Right cardiac atrium (tissue), 5 donors: ENCODE measurements around the gene VPS11. TPM values are rescaled to one million over a fixed set of nuclear protein-coding genes. Genes with fewer than 3 reads are reported as not detected.

Experiments used
- ATAC-seq, 2 donors: fragments of 200-7000 bp; cut with Tn5 transposase; one replicate each; pipeline versions ENCODE4 v1.8.0 to v1.9.1; 2020; ENCODE audit warnings: moderate library complexity in 2 of 2, mild to moderate bottlenecking in 1 of 2
- DNase-seq, 3 donors: peaks; one replicate each; pipeline ENCODE4 v3.0.0-alpha.2; 2020
- H3K27ac ChIP-seq: one replicate; pipeline ENCODE4 v1.5.1; 2013; ENCODE audit warnings: mild to moderate bottlenecking, low read length, control low read depth, moderate library complexity
- H3K27me3 ChIP-seq: one replicate; pipeline ENCODE4 v1.6.1; 2013; ENCODE audit not compliant: control insufficient read depth, insufficient read depth
- H3K4me1 ChIP-seq: one replicate; pipeline ENCODE4 v1.6.1; 2013; ENCODE audit warnings: low read length; ENCODE audit not compliant: control insufficient read depth, insufficient read depth
- H3K4me3 ChIP-seq: one replicate; pipeline ENCODE4 v1.5.1; 2013; ENCODE audit warnings: low read length, control low read depth
- H3K9me3 ChIP-seq: one replicate; pipeline ENCODE4 v1.6.1; 2013; ENCODE audit warnings: low read length; ENCODE audit not compliant: control insufficient read depth
- WGBS: extraction: QIAGEN DNeasy Blood & Tissue Kit; methylation state at CpG from one replicate; pipeline ENCODE4 v1.1.7; 2013; 5-methylcytosine and 5-hydroxymethylcytosine counted together
- intact Hi-C, 4 donors: fragments of 100-400 bp; cut with DNase I; formaldehyde crosslinking; loops; one replicate each; pipeline versions ENCODE4 v1.11.0 to v1.14.0; 2022 to 2023
- long read RNA-seq, 4 donors: library from polyadenylated mRNA; unstranded; transcript quantifications; one replicate each; pipeline ENCODE4 v2.0.0, GENCODE V29; 2020 to 2021
- polyA plus RNA-seq: library from polyadenylated mRNA; stranded (reverse); fragments of 200-250 nt; gene quantifications from one replicate; pipeline ENCODE4 v1.2.3, GENCODE V29; 2013
- total RNA-seq, 4 donors: library from RNA; stranded (reverse); fragmentation: NEBNext Ultra II Directional; extraction: Animal tissue kit (Norgen Biotek cat#: 25700); gene quantifications; one replicate each; pipeline ENCODE4 v1.2.1, GENCODE V29; 2021
- donor health status: healthy with polysubstance abuse.
- donor health status: DM: no; HTN: yes; CAD: no.
- donor health status: DM: no; HTN: no; CAD: no.
- donor health status: DM: no; HTN: yes; CAD: no; lungs with severe emphysema.
- donor health status: DM: yes; HTN: yes; CAD: no.

VPS11 gene
- total RNA-seq, result 10 to 100 TPM; 20.4 to 23.7 (median 21.5) TPM
- polyA plus RNA-seq, result 23.5 TPM
- long read RNA-seq, donor 1, transcript VPS11-208 (16 exons, 3,313 nt), result major isoform, 26 of 51 reads
- long read RNA-seq, donor 1, partial matches to known transcripts, result 17 of 51 reads
- long read RNA-seq, donor 1, other reads (novel, unspliced or antisense), result 8 of 51 reads
- long read RNA-seq, donor 2, transcript VPS11-208 (16 exons, 3,313 nt), result major isoform, 24 of 33 reads
- long read RNA-seq, donor 2, partial matches to known transcripts, result 3 of 33 reads
- long read RNA-seq, donor 2, other reads (novel, unspliced or antisense), result 6 of 33 reads
- long read RNA-seq, donor 3, transcript VPS11-208 (16 exons, 3,313 nt), result major isoform, 86 of 148 reads
- long read RNA-seq, donor 3, partial matches to known transcripts, result 40 of 148 reads
- long read RNA-seq, donor 3, other reads (novel, unspliced or antisense), result 22 of 148 reads
- long read RNA-seq, donor 4, transcript VPS11-208 (16 exons, 3,313 nt), result major isoform, 23 of 30 reads
- long read RNA-seq, donor 4, partial matches to known transcripts, result 4 of 30 reads
- long read RNA-seq, donor 4, other reads (novel, unspliced or antisense), result 3 of 30 reads

GRCh38 chr11:119067371-119068222 is at the start of gene VPS11:
Gene VPS11, plus strand, starts transcription at chr11:119067818. Its CDS starts 6 bp downstream, at chr11:119067824.
- no peaks in the 10 kb centered on the region for H3K9me3 ChIP-seq
- H3K4me1 ChIP-seq, result peaks cover 3% of the 10 kb centered on the region
- H3K27ac ChIP-seq, result peak within 1 kb of the TSS; percentile 84
- intact Hi-C loops, result no loop called here
- no peaks in the 10 kb centered on the region for H3K27me3 ChIP-seq
- under 1% methylated on average over 49 of the region's 49 CpGs for WGBS
- H3K4me3 ChIP-seq, result peak within 1 kb of the TSS; percentile 96
- ATAC-seq (peak; percentile 98), DNase-seq (peak; percentile 98 to 99 (median 99))

- Histone ChIP-seq H3K27ac (peak within 1 kb of the TSS; percentile 95), H3K27me3 (no peaks in the 10 kb centered on the region), H3K4me1 (peaks cover 5% of the 10 kb centered on the region), H3K4me3 (peak within 1 kb of the TSS; percentile 81), H3K9me3 (no peaks in the 10 kb centered on the region)
- intact Hi-C loops, result no loop called here
- ATAC-seq (peak; percentile 96 to 97), DNase-seq (peak; percentile 96 to 98 (median 97))
- WGBS, result under 1% methylated on average over 63 of the region's 63 CpGs
These were observed 49.3 kb upstream of the VPS11 start, which contains the start of the genes RPS25 and TRAPPC4 for GRCh38 chr11:119018074-119018938. Gene RPS25, minus strand, starts transcription at chr11:119018343. Its CDS starts 59 bp downstream, at chr11:119018284. Gene TRAPPC4, plus strand, starts transcription at chr11:119018766. Its CDS starts 30 bp downstream, at chr11:119018796.

GRCh38 chr11:119019996-119020395 is 47.6 kb upstream of the VPS11 start:
- 49% methylated on average over 2 of the region's 2 CpGs for WGBS
- H3K27me3 ChIP-seq, result no peaks in the 10 kb centered on the region
- H3K27ac ChIP-seq, result no peak overlapping the region
- no peaks in the 10 kb centered on the region for H3K9me3 ChIP-seq
- intact Hi-C loops, result loop anchor here in 1 of 4 donors (10.0 kb wide), 1 partner anchor 115 kb away; no protein-coding TSS in a partner anchor
- H3K4me3 ChIP-seq, result peak overlapping the region; percentile 18
- DNase-seq (no peak), ATAC-seq (no peak)
- H3K4me1 ChIP-seq, result peaks cover 8% of the 10 kb centered on the region

GRCh38 chr11:119021631-119022030 is 46.0 kb upstream of the VPS11 start:
- no peak overlapping the region for H3K27ac ChIP-seq
- peaks cover 7% of the 10 kb centered on the region for H3K4me1 ChIP-seq
- ATAC-seq (no peak), DNase-seq (no peak)
- intact Hi-C loops, result loop anchor here in 1 of 4 donors (10.0 kb wide), 1 partner anchor 117 kb away; no protein-coding TSS in a partner anchor
- no peaks in the 10 kb centered on the region for H3K9me3 ChIP-seq
- 88% methylated on average over 5 of the region's 5 CpGs for WGBS
- no peaks in the 10 kb centered on the region for H3K27me3 ChIP-seq
- H3K4me3 ChIP-seq, result no peak overlapping the region

- H3K9me3 ChIP-seq, result no peaks in the 10 kb centered on the region
- intact Hi-C loops, result loop anchor here in 1 of 4 donors (10.0 kb wide), 1 partner anchor 119 kb away; no protein-coding TSS in a partner anchor
- no peak overlapping the region for H3K27ac ChIP-seq
- H3K4me3 ChIP-seq, result no peak overlapping the region
- DNase-seq (no peak), ATAC-seq (no peak)
- H3K4me1 ChIP-seq, result peaks cover 6% of the 10 kb centered on the region
- no peaks in the 10 kb centered on the region for H3K27me3 ChIP-seq
These were observed 43.9 kb upstream of the VPS11 start for GRCh38 chr11:119023741-119024140.

- peak; percentile 4 to 14 for ATAC-seq
- Histone ChIP-seq H3K9me3 (no peaks in the 10 kb centered on the region), H3K27me3 (no peaks in the 10 kb centered on the region), H3K4me1 (peaks cover 6% of the 10 kb centered on the region), H3K4me3 (no peak overlapping the region), H3K27ac (peak overlapping the region; percentile 59)
- no peak for DNase-seq
- intact Hi-C loops, result loop anchor here in 1 of 4 donors (10.0 kb wide), 1 partner anchor 120 kb away; no protein-coding TSS in a partner anchor
- 43% methylated on average over 15 of the region's 15 CpGs for WGBS
These were observed 43.1 kb upstream of the VPS11 start for GRCh38 chr11:119024430-119025098.

GRCh38 chr11:119025099-119025473 is 42.5 kb upstream of the VPS11 start:
- Histone ChIP-seq H3K4me3 (no peak overlapping the region), H3K4me1 (peaks cover 4% of the 10 kb centered on the region), H3K9me3 (no peaks in the 10 kb centered on the region), H3K27me3 (no peaks in the 10 kb centered on the region), H3K27ac (peak overlapping the region; percentile 14)
- 67% methylated on average over 5 of the region's 5 CpGs for WGBS
- ATAC-seq, result peak; percentile 2 to 6
- no peak for DNase-seq
- intact Hi-C loops, result loop anchor here in 1 of 4 donors (10.0 kb wide), 1 partner anchor 120 kb away; no protein-coding TSS in a partner anchor

- DNase-seq (no peak), ATAC-seq (no peak)
- Histone ChIP-seq H3K9me3 (no peaks in the 10 kb centered on the region), H3K4me3 (no peak overlapping the region), H3K4me1 (peaks cover 4% of the 10 kb centered on the region), H3K27ac (no peak overlapping the region), H3K27me3 (no peaks in the 10 kb centered on the region)
- intact Hi-C loops, result loop anchor here in 1 of 4 donors (10.0 kb wide), 1 partner anchor 121 kb away; no protein-coding TSS in a partner anchor
- WGBS, result 86% methylated on average over 5 of the region's 5 CpGs
These were observed 42.1 kb upstream of the VPS11 start for GRCh38 chr11:119025541-119025940.

- H3K4me1 ChIP-seq, result peaks cover 4% of the 10 kb centered on the region
- 84% methylated on average over 16 of the region's 16 CpGs for WGBS
These were observed 41.4 kb upstream of the VPS11 start for GRCh38 chr11:119025978-119026766.

More at GRCh38 chr11:119025978-119026766, 41.4 kb upstream of the VPS11 start:
- no peak overlapping the region for H3K4me3 ChIP-seq
- DNase-seq, result peak in 1 of 3 donors; percentile 36
- H3K9me3 ChIP-seq, result no peaks in the 10 kb centered on the region
- intact Hi-C loops, result loop anchor here in 1 of 4 donors (10.0 kb wide), 1 partner anchor 121 kb away; no protein-coding TSS in a partner anchor
- no peak for ATAC-seq
- no peaks in the 10 kb centered on the region for H3K27me3 ChIP-seq
- no peak overlapping the region for H3K27ac ChIP-seq
